GM08714 (cell line): Measurements from ENCODE around the gene CCDC91.

ENCODE experiments used
- H3K4me3 ChIP-seq: fragments of 200-500 bp; sonication (Bioruptor generic); 2 replicates; pipeline ENCODE4 v1.5.1; 2014; ENCODE audit warnings: mild to moderate bottlenecking, low read length, inconsistent platforms
- ZNF274 ChIP-seq: IDR thresholded peaks from 2 replicates; pipeline ENCODE4 v1.6.1; 2012; ENCODE audit warnings: mild to moderate bottlenecking, low read depth, low read length

The CCDC91 gene

GRCh38 chr12:28209782-28210181 is 19.5 kb downstream of the CCDC91 start:
- TF ChIP-seq ZNF274: no peak

GRCh38 chr12:28212182-28212581 is 21.9 kb downstream of the CCDC91 start:
- TF ChIP-seq ZNF274: no peak
- no peak overlapping the region for H3K4me3 ChIP-seq

More at GRCh38 chr12:28209782-28210181, 19.5 kb downstream of the CCDC91 start:
- no peak overlapping the region for H3K4me3 ChIP-seq

- no peak overlapping the region for H3K4me3 ChIP-seq
- no peak for TF ChIP-seq ZNF274
Observed at GRCh38 chr12:28215021-28215420, 24.8 kb downstream of the CCDC91 start.

- no peak overlapping the region for H3K4me3 ChIP-seq
- TF ChIP-seq ZNF274: no peak
Observed at GRCh38 chr12:28216016-28216415, 25.8 kb downstream of the CCDC91 start.

- no peak overlapping the region for H3K4me3 ChIP-seq
- TF ChIP-seq ZNF274: no peak
Observed at GRCh38 chr12:28217805-28218204, 27.5 kb downstream of the CCDC91 start.

- no peak overlapping the region for H3K4me3 ChIP-seq
- TF ChIP-seq ZNF274: no peak
Observed at GRCh38 chr12:28218875-28219274, 28.6 kb downstream of the CCDC91 start.

GRCh38 chr12:28219827-28220226 is 29.6 kb downstream of the CCDC91 start:
- no peak for TF ChIP-seq ZNF274

GRCh38 chr12:28222081-28222700 is 31.9 kb downstream of the CCDC91 start:
- no peak overlapping the region for H3K4me3 ChIP-seq
- no peak for TF ChIP-seq ZNF274

More at GRCh38 chr12:28219827-28220226, 29.6 kb downstream of the CCDC91 start:
- H3K4me3 ChIP-seq: no peak overlapping the region

GRCh38 chr12:28223025-28223554 is 32.8 kb downstream of the CCDC91 start:
- no peak overlapping the region for H3K4me3 ChIP-seq
- TF ChIP-seq ZNF274: no peak

- no peak for TF ChIP-seq ZNF274
- H3K4me3 ChIP-seq: no peak overlapping the region
Observed at GRCh38 chr12:28223858-28224257, 33.6 kb downstream of the CCDC91 start.

GRCh38 chr12:28226705-28227104 is 36.4 kb downstream of the CCDC91 start:
- H3K4me3 ChIP-seq: no peak overlapping the region

GRCh38 chr12:28227251-28227650 is 37.0 kb downstream of the CCDC91 start:
- no peak overlapping the region for H3K4me3 ChIP-seq

More at GRCh38 chr12:28226705-28227104, 36.4 kb downstream of the CCDC91 start:
- no peak for TF ChIP-seq ZNF274

GRCh38 chr12:28231248-28231647 is 41.0 kb downstream of the CCDC91 start:
- TF ChIP-seq ZNF274: no peak

More at GRCh38 chr12:28227251-28227650, 37.0 kb downstream of the CCDC91 start:
- no peak for TF ChIP-seq ZNF274

GRCh38 chr12:28232211-28232928 is 42.1 kb downstream of the CCDC91 start:
- TF ChIP-seq ZNF274: no peak
- H3K4me3 ChIP-seq: no peak overlapping the region

More at GRCh38 chr12:28231248-28231647, 41.0 kb downstream of the CCDC91 start:
- no peak overlapping the region for H3K4me3 ChIP-seq

GRCh38 chr12:28234444-28234843 is 44.2 kb downstream of the CCDC91 start:
- no peak for TF ChIP-seq ZNF274

More at GRCh38 chr12:28234444-28234843, 44.2 kb downstream of the CCDC91 start:
- no peak overlapping the region for H3K4me3 ChIP-seq
